Colonic mucosa (tissue), 4 donors: ENCODE measurements around the gene FAM76A. TPM values are rescaled to one million over a fixed set of nuclear protein-coding genes. Genes with fewer than 3 reads are reported as not detected.

ENCODE experiments used
- DNase-seq: peaks from one replicate; pipeline ENCODE4 v3.0.0-alpha.2; 2020
- H3K27ac ChIP-seq: fragments of 200-600 bp; one replicate; pipeline ENCODE4 v1.8.0; 2021
- H3K27me3 ChIP-seq: fragments of 200-600 bp; one replicate; pipeline ENCODE4 v1.8.0; 2021
- H3K36me3 ChIP-seq: fragments of 200-600 bp; one replicate; pipeline ENCODE4 v1.8.0; 2021
- H3K4me1 ChIP-seq: fragments of 200-600 bp; one replicate; pipeline ENCODE4 v1.8.0; 2021; ENCODE audit warnings: mild to moderate bottlenecking
- H3K4me3 ChIP-seq: fragments of 200-600 bp; one replicate; pipeline ENCODE4 v1.8.0; 2021
- H3K9ac ChIP-seq, 2 donors: one replicate each; pipeline ENCODE4 v1.7.0; 2013; ENCODE audit warnings: control low read depth in 2 of 2, low read depth in 2 of 2, low read length in 2 of 2
- H3K9me3 ChIP-seq: fragments of 200-600 bp; one replicate; pipeline ENCODE4 v1.8.0; 2021
- intact Hi-C: fragments of 100-400 bp; cut with DNase I; formaldehyde crosslinking; loops from one replicate; pipeline ENCODE4 v1.14.1; 2022
- total RNA-seq, 2 donors: library from RNA; stranded (reverse); fragmentation: NEBNext Ultra II Directional in 1 of 2; extraction: Animal tissue kit (Norgen Biotek cat#: 25700) in 1 of 2; gene quantifications; one replicate each; pipeline ENCODE4 v1.2.1, GENCODE V29; 2021
- TF ChIP-seq, protein P1 (sequence below): fragments of 200-600 bp; IDR thresholded peaks from one replicate; pipeline ENCODE4 v1.8.0; 2022; ENCODE audit warnings: antibody characterized with exemption, mild to moderate bottlenecking
- donor health status: healthy.
- donor health status: DM: no; HTN: no; CAD: no.
- donor health status: DM: no; HTN: no; CAD: no.

The FAM76A gene
- total RNA-seq, 2 donors from 2014 or later = 10.5 to 11.3 TPM

DNA sequence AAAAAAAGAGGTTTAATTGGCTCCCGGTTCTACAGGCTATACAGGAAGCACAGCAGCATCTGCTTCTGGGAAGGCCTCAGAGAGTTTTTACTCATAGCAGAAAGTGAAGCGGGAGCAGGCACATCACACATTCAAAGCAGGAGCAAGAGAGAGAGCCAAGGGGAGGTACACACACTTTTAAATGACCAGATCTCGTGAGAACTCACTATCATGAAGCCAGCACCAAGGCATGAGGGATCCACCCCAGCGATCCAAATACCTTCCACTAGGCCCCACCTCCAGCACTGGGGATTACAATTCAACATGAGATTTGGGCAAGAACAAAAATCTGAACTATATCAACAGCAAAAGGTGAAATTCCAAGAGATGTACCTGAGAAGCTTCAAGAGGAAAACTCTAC, 20.8 kb upstream of the FAM76A start:
- no peaks in the 10 kb centered on the region for H3K27me3 ChIP-seq
- no peak overlapping the region for H3K27ac ChIP-seq
- no peaks in the 10 kb centered on the region for H3K4me1 ChIP-seq
- intact Hi-C loops = no loop called here
- TF ChIP-seq, protein P1, sequence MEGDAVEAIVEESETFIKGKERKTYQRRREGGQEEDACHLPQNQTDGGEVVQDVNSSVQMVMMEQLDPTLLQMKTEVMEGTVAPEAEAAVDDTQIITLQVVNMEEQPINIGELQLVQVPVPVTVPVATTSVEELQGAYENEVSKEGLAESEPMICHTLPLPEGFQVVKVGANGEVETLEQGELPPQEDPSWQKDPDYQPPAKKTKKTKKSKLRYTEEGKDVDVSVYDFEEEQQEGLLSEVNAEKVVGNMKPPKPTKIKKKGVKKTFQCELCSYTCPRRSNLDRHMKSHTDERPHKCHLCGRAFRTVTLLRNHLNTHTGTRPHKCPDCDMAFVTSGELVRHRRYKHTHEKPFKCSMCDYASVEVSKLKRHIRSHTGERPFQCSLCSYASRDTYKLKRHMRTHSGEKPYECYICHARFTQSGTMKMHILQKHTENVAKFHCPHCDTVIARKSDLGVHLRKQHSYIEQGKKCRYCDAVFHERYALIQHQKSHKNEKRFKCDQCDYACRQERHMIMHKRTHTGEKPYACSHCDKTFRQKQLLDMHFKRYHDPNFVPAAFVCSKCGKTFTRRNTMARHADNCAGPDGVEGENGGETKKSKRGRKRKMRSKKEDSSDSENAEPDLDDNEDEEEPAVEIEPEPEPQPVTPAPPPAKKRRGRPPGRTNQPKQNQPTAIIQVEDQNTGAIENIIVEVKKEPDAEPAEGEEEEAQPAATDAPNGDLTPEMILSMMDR = no peak
- no peak overlapping the region for H3K9ac ChIP-seq
- H3K9me3 ChIP-seq = no peaks in the 10 kb centered on the region
- DNase-seq = no peak
- no peaks in the 10 kb centered on the region for H3K36me3 ChIP-seq
- H3K4me3 ChIP-seq = no peak overlapping the region

DNA sequence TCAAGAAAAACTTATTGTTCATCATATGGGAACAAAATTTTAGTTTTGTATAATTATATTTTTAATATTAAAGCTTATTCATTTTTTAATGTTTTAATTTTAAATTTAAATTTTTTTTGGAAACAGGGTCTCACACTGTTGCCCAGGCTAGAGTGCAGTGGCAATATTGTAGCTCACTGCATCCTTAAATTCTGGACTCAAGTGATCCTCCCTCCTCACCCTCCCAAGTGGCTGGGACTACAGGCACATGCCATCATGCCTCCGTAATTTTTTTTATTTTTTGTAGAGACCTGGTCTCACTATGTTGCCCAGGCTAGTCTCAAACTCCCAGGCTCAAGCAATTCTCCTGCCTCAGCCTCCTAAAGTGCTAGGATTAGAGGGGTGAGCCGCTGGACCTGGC, 20.2 kb upstream of the FAM76A start:
- TF ChIP-seq, protein P1 = no peak
- H3K4me3 ChIP-seq = no peak overlapping the region
- H3K27me3 ChIP-seq = no peaks in the 10 kb centered on the region
- H3K27ac ChIP-seq = no peak overlapping the region
- no peak overlapping the region for H3K9ac ChIP-seq
- H3K9me3 ChIP-seq = no peaks in the 10 kb centered on the region
- no peaks in the 10 kb centered on the region for H3K36me3 ChIP-seq
- intact Hi-C loops = no loop called here
- no peak for DNase-seq
- no peaks in the 10 kb centered on the region for H3K4me1 ChIP-seq

DNA sequence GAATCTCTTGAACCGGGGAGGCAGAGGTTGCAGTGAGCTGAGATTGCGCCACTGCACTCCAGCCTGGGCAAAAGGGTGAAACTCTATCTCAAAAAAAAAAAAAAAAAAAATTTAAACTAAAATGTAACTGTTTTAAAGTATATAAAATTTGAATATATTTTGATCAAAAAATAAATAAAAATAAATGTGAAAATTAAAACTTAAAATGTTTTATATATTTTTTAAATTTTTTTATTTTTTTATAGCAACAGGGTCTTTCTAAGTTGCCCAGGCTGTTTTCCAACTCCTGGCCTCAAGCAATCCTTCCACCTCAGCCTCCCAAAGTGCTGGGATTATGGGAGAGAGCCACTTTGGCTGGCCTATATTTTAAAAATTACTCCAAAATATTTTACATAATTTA, 15.2 kb upstream of the FAM76A start:
- Histone ChIP-seq H3K36me3 (no peaks in the 10 kb centered on the region), H3K27ac (no peak overlapping the region), H3K4me3 (no peak overlapping the region), H3K9me3 (no peaks in the 10 kb centered on the region), H3K27me3 (no peaks in the 10 kb centered on the region), H3K4me1 (no peaks in the 10 kb centered on the region), H3K9ac (no peak overlapping the region)
- intact Hi-C loops = no loop called here
- TF ChIP-seq, protein P1 = no peak
- DNase-seq = no peak

DNA sequence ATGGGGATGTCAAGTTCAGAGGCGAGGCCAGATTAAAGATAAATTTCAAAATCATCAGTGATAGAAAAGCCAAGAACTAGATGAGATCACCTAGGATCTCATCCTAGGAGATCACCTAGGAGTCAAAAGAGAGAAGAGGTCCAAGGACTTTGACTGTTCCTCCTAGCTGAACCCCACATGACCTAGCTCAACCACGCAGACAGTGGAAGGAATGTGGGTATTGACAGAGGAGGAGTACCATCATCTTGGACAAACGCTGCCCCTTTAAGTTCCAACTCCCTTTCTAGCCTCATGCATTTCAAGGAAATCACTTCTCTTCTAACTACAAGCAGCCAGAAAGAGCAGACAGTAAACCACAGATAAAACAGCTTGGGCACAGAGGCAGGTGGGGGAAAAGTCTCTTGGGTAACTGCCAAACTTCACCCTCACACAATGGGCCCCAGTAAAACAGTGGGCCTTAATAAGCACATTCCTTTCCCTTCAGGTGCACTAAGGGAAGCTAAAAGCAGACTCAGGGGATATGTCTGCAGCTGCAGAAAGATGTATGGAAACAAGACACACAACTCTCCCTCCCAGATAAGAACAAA, 12.5 kb upstream of the FAM76A start:
- Histone ChIP-seq H3K9me3 (no peaks in the 10 kb centered on the region), H3K4me1 (no peaks in the 10 kb centered on the region), H3K36me3 (no peaks in the 10 kb centered on the region), H3K9ac (no peak overlapping the region), H3K4me3 (no peak overlapping the region), H3K27me3 (no peaks in the 10 kb centered on the region), H3K27ac (no peak overlapping the region)
- TF ChIP-seq, protein P1 = no peak
- DNase-seq = no peak
- intact Hi-C loops = no loop called here

DNA sequence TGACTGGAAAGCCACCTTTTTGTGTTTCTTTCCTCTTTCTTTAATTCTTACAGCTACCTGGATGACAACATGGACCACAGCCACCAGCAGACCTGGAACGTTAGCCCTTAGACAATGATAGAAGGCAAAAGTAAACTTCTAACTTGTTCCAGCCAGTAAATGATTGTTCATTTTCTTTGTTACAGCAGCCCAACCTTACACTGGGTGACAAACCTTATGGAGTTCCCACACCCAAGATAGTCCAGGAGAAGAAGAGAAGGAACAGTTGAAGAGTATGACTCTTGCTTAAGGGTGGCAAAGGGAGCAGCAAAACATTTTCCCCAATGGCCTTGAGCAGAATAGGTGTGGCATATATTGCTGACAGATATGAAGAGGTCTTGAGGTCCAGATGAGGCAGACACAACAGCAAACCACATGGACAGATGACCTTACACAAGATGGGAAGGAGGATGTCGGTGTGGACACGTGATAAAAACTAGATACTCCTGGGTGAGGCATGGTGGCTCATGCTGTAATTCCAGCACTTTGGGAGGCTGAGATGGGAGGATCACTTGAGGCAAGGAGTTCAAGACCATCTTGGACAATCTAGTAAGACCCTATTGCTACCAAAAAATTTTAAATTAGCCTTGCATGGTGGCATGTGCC, 11.8 kb upstream of the FAM76A start:
- Histone ChIP-seq H3K9me3 (no peaks in the 10 kb centered on the region), H3K9ac (no peak overlapping the region), H3K4me3 (no peak overlapping the region), H3K4me1 (no peaks in the 10 kb centered on the region), H3K27me3 (no peaks in the 10 kb centered on the region), H3K36me3 (no peaks in the 10 kb centered on the region), H3K27ac (no peak overlapping the region)
- no peak for DNase-seq
- intact Hi-C loops = no loop called here
- TF ChIP-seq, protein P1 = no peak
